HCT116 (cell line): Measurements from ENCODE around the gene CDC42EP2. TPM values are rescaled to one million over a fixed set of nuclear protein-coding genes. Genes with fewer than 3 reads are reported as not detected.

ENCODE experiments used
- ATAC-seq: fragments of 200-7000 bp; cut with Tn5 transposase; 2 replicates; pipeline ENCODE4 v1.9.1; 2020; ENCODE audit warnings: mild to moderate bottlenecking, moderate library complexity
- BruUV-seq: library from RNA; stranded (reverse); fragments of 400-500 nt; replicated peaks from 2 replicates; lab custom pipeline; 2021; lab: Mats Ljungman, UMichigan
- CTCF ChIA-PET: fragments of 300-600 bp; sonication (Branson Sonifier 250); formaldehyde crosslinking; loops from one replicate; lab custom pipeline; 2021; ENCODE audit warnings: antibody characterized with exemption; lab: Charles Lee
- POLR2A ChIA-PET: fragments of 300-600, 350-600 bp; sonication (Branson Sonifier 250); formaldehyde crosslinking; loops from one replicate; lab custom pipeline; 2021; ENCODE audit warnings: antibody characterized with exemption; lab: Charles Lee
- RAD21 ChIA-PET, 2 experiments: fragments of 300-600 bp; sonication (Branson Sonifier 250); formaldehyde crosslinking; loops; one replicate each; lab custom pipeline; 2023; ENCODE audit warnings: low total read pairs in 2 of 2; ENCODE audit not compliant: uncharacterized antibody in 2 of 2, unreplicated experiment in 2 of 2, low non-redundant PET in 1 of 2; lab: Charles Lee
- DNase-seq: peaks from one replicate; pipeline ENCODE4 v3.0.0-alpha.2; 2010; ENCODE audit warnings: low read depth, low spot score
- H2AFZ ChIP-seq: fragments of 200-600 bp; shearing (Covaris generic), sonication (generic); 2 replicates; pipeline ENCODE4 v1.6.1; 2017; ENCODE audit warnings: low read depth, mixed run types, mixed read lengths, antibody characterized with exemption, low read length; ENCODE audit not compliant: poor library complexity, severe bottlenecking
- H3K27ac ChIP-seq: 2 replicates; pipeline ENCODE4 v1.5.1; 2012; ENCODE audit warnings: low read depth, low read length
- H3K27me3 ChIP-seq: fragments of 200-600 bp; sonication (generic); 2 replicates; pipeline ENCODE4 v1.6.1; 2016; ENCODE audit warnings: mixed run types, low read length, mixed read lengths; ENCODE audit not compliant: insufficient read depth
- H3K36me3 ChIP-seq, 2 experiments: fragments of 200-500 bp in 1 of 2; fragments of 200-600 bp in 1 of 2; sonication (Bioruptor generic) in 1 of 2; sonication (generic) in 1 of 2; 2 replicates each; pipeline versions ENCODE4 v1.5.1 to v1.6.1; 2014 to 2016; ENCODE audit warnings: low read length in 2 of 2, inconsistent platforms in 1 of 2, mixed read lengths in 1 of 2, mixed run types in 1 of 2; ENCODE audit not compliant: insufficient read depth in 2 of 2, control insufficient read depth in 1 of 2
- H3K4me1 ChIP-seq, 2 experiments: fragments of 200-600 bp in 1 of 2; sonication (generic) in 1 of 2; 2 replicates each; pipeline versions ENCODE4 v1.5.1 to v1.6.1; 2012 to 2017; ENCODE audit warnings: low read length in 2 of 2, inconsistent platforms in 1 of 2, mild to moderate bottlenecking in 1 of 2, mixed read lengths in 1 of 2, mixed run types in 1 of 2, moderate library complexity in 1 of 2; ENCODE audit not compliant: insufficient read depth in 2 of 2, control insufficient read depth in 1 of 2
- H3K4me2 ChIP-seq: fragments of 200-600 bp; sonication (generic); 2 replicates; pipeline ENCODE4 v1.6.1; 2017; ENCODE audit warnings: mixed run types, low read length, mixed read lengths
- H3K4me3 ChIP-seq, 2 experiments: fragments of 200-600 bp in 1 of 2; sonication (generic) in 1 of 2; replicated peaks in 1 of 2; 2 replicates each; pipeline ENCODE4 v1.5.1; 2011 to 2016; ENCODE audit warnings: low read length in 2 of 2, control low read depth in 1 of 2, low read depth in 1 of 2, mild to moderate bottlenecking in 1 of 2, mixed read lengths in 1 of 2, mixed run types in 1 of 2
- H3K79me2 ChIP-seq: fragments of 200-600 bp; sonication (generic); 2 replicates; pipeline ENCODE4 v1.6.1; 2017; ENCODE audit warnings: mild to moderate bottlenecking, mixed run types, low read length, moderate library complexity, mixed read lengths; ENCODE audit not compliant: insufficient read depth
- H3K9ac ChIP-seq: fragments of 200-600 bp; sonication (generic); 2 replicates; pipeline ENCODE4 v1.6.1; 2016; ENCODE audit warnings: low read length, mixed read lengths
- H3K9me2 ChIP-seq: fragments of 200-600 bp; sonication (generic), shearing (Covaris generic); 2 replicates; pipeline ENCODE4 v1.6.1; 2017; ENCODE audit warnings: mixed run types, mild to moderate bottlenecking, moderate library complexity; ENCODE audit not compliant: insufficient read depth
- H3K9me3 ChIP-seq, 2 experiments: fragments of 200-500 bp in 1 of 2; fragments of 200-600 bp in 1 of 2; sonication (Bioruptor generic) in 1 of 2; sonication (generic) in 1 of 2; 2 replicates each; pipeline ENCODE4 v1.6.1; 2014 to 2017; ENCODE audit warnings: low read length in 2 of 2, mixed read lengths in 2 of 2, inconsistent platforms in 1 of 2, low read depth in 1 of 2, mild to moderate bottlenecking in 1 of 2, mixed run types in 1 of 2, moderate library complexity in 1 of 2; ENCODE audit not compliant: control insufficient read depth in 1 of 2, insufficient read depth in 1 of 2
- H4K20me1 ChIP-seq: fragments of 200-600 bp; sonication (generic), shearing (Covaris generic); 2 replicates; pipeline ENCODE4 v1.6.1; 2017; ENCODE audit warnings: mixed run types, mild to moderate bottlenecking, moderate library complexity; ENCODE audit not compliant: insufficient read depth
- ATF3 ChIP-seq: IDR thresholded peaks from 2 replicates; pipeline ENCODE4 v1.6.1; 2012
- CBX3 ChIP-seq: IDR thresholded peaks from 2 replicates; pipeline ENCODE4 v1.6.1; 2012; ENCODE audit warnings: low read depth
- CEBPB ChIP-seq: IDR thresholded peaks from 2 replicates; pipeline ENCODE4 v1.6.1; 2012; ENCODE audit warnings: low read depth
- CTCF ChIP-seq, 3 experiments: fragments of 200-600 bp in 1 of 3; sonication (generic) in 1 of 3; IDR thresholded peaks in 2 of 3; conservative IDR thresholded peaks in 1 of 3; 2 replicates each; pipeline ENCODE4 v1.5.1; 2012 to 2017; ENCODE audit warnings: low read depth in 2 of 3, low read length in 2 of 3, antibody characterized with exemption in 1 of 3, borderline replicate concordance in 1 of 3, control low read depth in 1 of 3, mild to moderate bottlenecking in 1 of 3, mixed read lengths in 1 of 3, mixed run types in 1 of 3, moderate library complexity in 1 of 3; ENCODE audit not compliant: insufficient read depth in 1 of 3
- ELF1 ChIP-seq: IDR thresholded peaks from 2 replicates; pipeline ENCODE4 v1.6.1; 2012; ENCODE audit warnings: low read depth, borderline replicate concordance
- FOSL1 ChIP-seq: IDR thresholded peaks from 2 replicates; pipeline ENCODE4 v1.6.1; 2012; ENCODE audit warnings: low read depth
- JUND ChIP-seq: IDR thresholded peaks from 2 replicates; pipeline ENCODE4 v1.6.1; 2012
- MAX ChIP-seq: IDR thresholded peaks from 2 replicates; pipeline ENCODE4 v1.6.1; 2012
- POLR2A ChIP-seq: IDR thresholded peaks from 2 replicates; pipeline ENCODE4 v1.7.0; 2011; ENCODE audit warnings: borderline replicate concordance; ENCODE audit not compliant: insufficient read depth, insufficient read length; ENCODE audit errors: extremely low read depth
- RAD21 ChIP-seq: IDR thresholded peaks from 2 replicates; pipeline ENCODE4 v1.6.1; 2012; ENCODE audit warnings: low read depth, mild to moderate bottlenecking
- REST ChIP-seq: IDR thresholded peaks from 2 replicates; pipeline ENCODE4 v1.6.1; 2012; ENCODE audit warnings: low read depth
- SIN3A ChIP-seq: IDR thresholded peaks from 2 replicates; pipeline ENCODE4 v1.6.1; 2012; ENCODE audit warnings: low read depth
- SRF ChIP-seq: IDR thresholded peaks from 2 replicates; pipeline ENCODE4 v1.6.1; 2012; ENCODE audit warnings: low read depth
- TCF7L2 ChIP-seq: IDR thresholded peaks from 2 replicates; pipeline ENCODE4 v1.7.0; 2011; ENCODE audit warnings: borderline replicate concordance, inconsistent platforms; ENCODE audit not compliant: insufficient read depth, insufficient read length; ENCODE audit errors: extremely low read depth
- YY1 ChIP-seq: IDR thresholded peaks from 2 replicates; pipeline ENCODE4 v1.6.1; 2011; ENCODE audit warnings: low read length, low read depth, moderate library complexity, mild to moderate bottlenecking; ENCODE audit not compliant: insufficient replicate concordance; ENCODE audit errors: extremely low read depth
- ZBTB33 ChIP-seq: IDR thresholded peaks from 2 replicates; pipeline ENCODE4 v1.6.1; 2011; ENCODE audit warnings: mild to moderate bottlenecking, low read length, moderate library complexity; ENCODE audit not compliant: insufficient replicate concordance; ENCODE audit errors: extremely low read depth
- intact Hi-C: fragments of 100-400 bp; cut with micrococcal nuclease; formaldehyde crosslinking; loops from 2 replicates; pipeline ENCODE4 v1.10.0; 2022
- total RNA-seq: library from RNA; stranded (reverse); gene quantifications from one replicate; pipeline ENCODE4 v1.2.1, GENCODE V29; 2021; ENCODE audit not compliant: unreplicated experiment

Gene CDC42EP2
- total RNA-seq, 1 experiment from 2014 or later, result 15.4 TPM

GRCh38 chr11:65298131-65298535, 16.5 kb upstream of the CDC42EP2 start:
- no peak for TF ChIP-seq POLR2A
- no peak for TF ChIP-seq YY1
- no peak for TF ChIP-seq JUND
- no peak for TF ChIP-seq ZBTB33
- no peak for TF ChIP-seq RAD21
- TF ChIP-seq CTCF (IDR thresholded peaks at IDR 0.05 in 2 of 3, conservative IDR thresholded peaks at IDR 0.05 in 1 of 3; ENCODE audit: borderline replicate concordance in 1 of 3, insufficient read depth in 1 of 3, low read depth in 2 of 3, low read length in 2 of 3), result no peak
- no peak for TF ChIP-seq SIN3A
- TF ChIP-seq CBX3, result no peak
- TF ChIP-seq MAX, result no peak
- no peak for TF ChIP-seq REST
- no peak for TF ChIP-seq ELF1
- no peak for TF ChIP-seq ATF3
- no peak for TF ChIP-seq CEBPB
- TF ChIP-seq SRF, result no peak
- no peak for TF ChIP-seq TCF7L2
- TF ChIP-seq FOSL1, result no peak
- no peak overlapping the region for H3K9ac ChIP-seq
- H2AFZ ChIP-seq, result no peak overlapping the region
- intact Hi-C loops, result no loop called here
- no peak for ATAC-seq
- H3K27ac ChIP-seq, result no peak overlapping the region
- no peaks in the 10 kb centered on the region for H3K9me2 ChIP-seq
- BruUV-seq, result no TSS peak
- no peaks in the 10 kb centered on the region for H3K9me3 ChIP-seq
- no peak overlapping the region for H3K4me2 ChIP-seq
- no peak for DNase-seq
- H4K20me1 ChIP-seq, result no peaks in the 10 kb centered on the region
- ChIA-PET RAD21 (no interaction called here), CTCF (no interaction called here), POLR2A (no interaction called here)
- peaks cover 18 to 32% of the 10 kb centered on the region in 2 experiments; a peak in 3 of 4 replicates for H3K36me3 ChIP-seq
- H3K4me1 ChIP-seq, result peaks cover 0 to 5% of the 10 kb centered on the region in 2 experiments; a peak in 1 of 4 replicates
- no peaks in the 10 kb centered on the region for H3K27me3 ChIP-seq
- no peaks in the 10 kb centered on the region for H3K79me2 ChIP-seq
- no peak overlapping the region for H3K4me3 ChIP-seq
